ENCODE measurements around the gene KIF1B. TPM values are rescaled to one million over a fixed set of nuclear protein-coding genes. Genes with fewer than 3 reads are reported as not detected.

Gene KIF1B
- total and polyA plus RNA-seq, 2 donors: 5.5 to 6.9 TPM

GRCh38 chr1:10339815-10340214, 129.4 kb downstream of the KIF1B start:
- no peak for DNase-seq (ENCODE audit: low read depth in 6 of 9, low spot score in 9 of 9)
- Histone ChIP-seq H3K36me3 (ENCODE audit: control insufficient read depth in 2 of 2, insufficient read depth in 2 of 2, low read length in 1 of 2) (peaks cover 4 to 9% of the 10 kb centered on the region in 2 donors), H3K9me3 (ENCODE audit: control insufficient read depth in 2 of 2, insufficient read depth in 1 of 2, low read length in 1 of 2) (no peaks in the 10 kb centered on the region), H3K4me3 (ENCODE audit: low read length in 2 of 2) (no peak overlapping the region), H3K27ac (ENCODE audit: low read depth in 1 of 2, low read length in 1 of 2) (no peak overlapping the region), H3K27me3 (ENCODE audit: control insufficient read depth in 2 of 2, insufficient read depth in 1 of 2, low read length in 1 of 2) (no peaks in the 10 kb centered on the region), H3K4me1 (ENCODE audit: control insufficient read depth in 2 of 2, insufficient read depth in 2 of 2, low read length in 2 of 2) (no peaks in the 10 kb centered on the region)
- WGBS: 89% methylated on average over 5 of the region's 5 CpGs

GRCh38 chr1:10340930-10341590, 130.7 kb downstream of the KIF1B start:
- no peaks in the 10 kb centered on the region for H3K27me3 ChIP-seq (ENCODE audit: control insufficient read depth in 2 of 2, insufficient read depth in 1 of 2, low read length in 1 of 2)
- peaks cover 0 to 9% of the 10 kb centered on the region in 2 donors for H3K36me3 ChIP-seq (ENCODE audit: control insufficient read depth in 2 of 2, insufficient read depth in 2 of 2, low read length in 1 of 2)
- no peaks in the 10 kb centered on the region for H3K4me1 ChIP-seq (ENCODE audit: control insufficient read depth in 2 of 2, insufficient read depth in 2 of 2, low read length in 2 of 2)
- H3K4me3 ChIP-seq (ENCODE audit: low read length in 2 of 2): no peak overlapping the region
- DNase-seq (ENCODE audit: low read depth in 6 of 9, low spot score in 9 of 9): no peak
- 95% methylated on average over 2 of the region's 2 CpGs for WGBS
- no peaks in the 10 kb centered on the region for H3K9me3 ChIP-seq (ENCODE audit: control insufficient read depth in 2 of 2, insufficient read depth in 1 of 2, low read length in 1 of 2)
- no peak overlapping the region for H3K27ac ChIP-seq (ENCODE audit: low read depth in 1 of 2, low read length in 1 of 2)

GRCh38 chr1:10347109-10347508, 136.7 kb downstream of the KIF1B start:
- Histone ChIP-seq H3K36me3 (ENCODE audit: control insufficient read depth in 2 of 2, insufficient read depth in 2 of 2, low read length in 1 of 2) (peaks cover 0 to 3% of the 10 kb centered on the region in 2 donors), H3K9me3 (ENCODE audit: control insufficient read depth in 2 of 2, insufficient read depth in 1 of 2, low read length in 1 of 2) (no peaks in the 10 kb centered on the region)
- no peak for DNase-seq (ENCODE audit: low read depth in 6 of 9, low spot score in 9 of 9)

GRCh38 chr1:10353282-10353681, 142.9 kb downstream of the KIF1B start:
- Histone ChIP-seq H3K27ac (ENCODE audit: low read depth in 1 of 2, low read length in 1 of 2) (no peak overlapping the region), H3K4me3 (ENCODE audit: low read length in 2 of 2) (no peak overlapping the region), H3K9me3 (ENCODE audit: control insufficient read depth in 2 of 2, insufficient read depth in 1 of 2, low read length in 1 of 2) (no peaks in the 10 kb centered on the region), H3K27me3 (ENCODE audit: control insufficient read depth in 2 of 2, insufficient read depth in 1 of 2, low read length in 1 of 2) (no peaks in the 10 kb centered on the region), H3K4me1 (ENCODE audit: control insufficient read depth in 2 of 2, insufficient read depth in 2 of 2, low read length in 2 of 2) (no peaks in the 10 kb centered on the region), H3K36me3 (ENCODE audit: control insufficient read depth in 2 of 2, insufficient read depth in 2 of 2, low read length in 1 of 2) (peaks cover 0 to 7% of the 10 kb centered on the region in 2 donors)
- 98% methylated on average over 4 of the region's 4 CpGs for WGBS
- DNase-seq (ENCODE audit: low read depth in 6 of 9, low spot score in 9 of 9): no peak

More at GRCh38 chr1:10347109-10347508, 136.7 kb downstream of the KIF1B start:
- Histone ChIP-seq H3K4me3 (ENCODE audit: low read length in 2 of 2) (no peak overlapping the region), H3K4me1 (ENCODE audit: control insufficient read depth in 2 of 2, insufficient read depth in 2 of 2, low read length in 2 of 2) (no peaks in the 10 kb centered on the region), H3K27me3 (ENCODE audit: control insufficient read depth in 2 of 2, insufficient read depth in 1 of 2, low read length in 1 of 2) (no peaks in the 10 kb centered on the region), H3K27ac (ENCODE audit: low read depth in 1 of 2, low read length in 1 of 2) (no peak overlapping the region)

GRCh38 chr1:10353693-10354092, 143.3 kb downstream of the KIF1B start:
- Histone ChIP-seq H3K4me1 (ENCODE audit: control insufficient read depth in 2 of 2, insufficient read depth in 2 of 2, low read length in 2 of 2) (no peaks in the 10 kb centered on the region), H3K4me3 (ENCODE audit: low read length in 2 of 2) (no peak overlapping the region), H3K9me3 (ENCODE audit: control insufficient read depth in 2 of 2, insufficient read depth in 1 of 2, low read length in 1 of 2) (no peaks in the 10 kb centered on the region), H3K36me3 (ENCODE audit: control insufficient read depth in 2 of 2, insufficient read depth in 2 of 2, low read length in 1 of 2) (peaks cover 0 to 4% of the 10 kb centered on the region in 2 donors), H3K27me3 (ENCODE audit: control insufficient read depth in 2 of 2, insufficient read depth in 1 of 2, low read length in 1 of 2) (no peaks in the 10 kb centered on the region), H3K27ac (ENCODE audit: low read depth in 1 of 2, low read length in 1 of 2) (no peak overlapping the region)
- 93% methylated on average over 2 of the region's 2 CpGs for WGBS
- DNase-seq (ENCODE audit: low read depth in 6 of 9, low spot score in 9 of 9): no peak

GRCh38 chr1:10360045-10360444, 149.7 kb downstream of the KIF1B start:
- H3K36me3 ChIP-seq (ENCODE audit: control insufficient read depth in 2 of 2, insufficient read depth in 2 of 2, low read length in 1 of 2): peaks cover 0 to 3% of the 10 kb centered on the region in 2 donors
- no peak overlapping the region for H3K27ac ChIP-seq (ENCODE audit: low read depth in 1 of 2, low read length in 1 of 2)
- H3K27me3 ChIP-seq (ENCODE audit: control insufficient read depth in 2 of 2, insufficient read depth in 1 of 2, low read length in 1 of 2): no peaks in the 10 kb centered on the region
- H3K9me3 ChIP-seq (ENCODE audit: control insufficient read depth in 2 of 2, insufficient read depth in 1 of 2, low read length in 1 of 2): no peaks in the 10 kb centered on the region
- no peak overlapping the region for H3K4me3 ChIP-seq (ENCODE audit: low read length in 2 of 2)
- DNase-seq (ENCODE audit: low read depth in 6 of 9, low spot score in 9 of 9): no peak
- 94% methylated on average over 1 of the region's 1 CpG for WGBS
- no peaks in the 10 kb centered on the region for H3K4me1 ChIP-seq (ENCODE audit: control insufficient read depth in 2 of 2, insufficient read depth in 2 of 2, low read length in 2 of 2)

- Histone ChIP-seq H3K27me3 (ENCODE audit: control insufficient read depth in 2 of 2, insufficient read depth in 1 of 2, low read length in 1 of 2) (no peaks in the 10 kb centered on the region), H3K27ac (ENCODE audit: low read depth in 1 of 2, low read length in 1 of 2) (no peak overlapping the region), H3K9me3 (ENCODE audit: control insufficient read depth in 2 of 2, insufficient read depth in 1 of 2, low read length in 1 of 2) (no peaks in the 10 kb centered on the region), H3K4me3 (ENCODE audit: low read length in 2 of 2) (no peak overlapping the region), H3K36me3 (ENCODE audit: control insufficient read depth in 2 of 2, insufficient read depth in 2 of 2, low read length in 1 of 2) (peaks cover 6 to 7% of the 10 kb centered on the region in 2 donors), H3K4me1 (ENCODE audit: control insufficient read depth in 2 of 2, insufficient read depth in 2 of 2, low read length in 2 of 2) (no peaks in the 10 kb centered on the region)
- WGBS: 97% methylated on average over 10 of the region's 10 CpGs
- no peak for DNase-seq (ENCODE audit: low read depth in 6 of 9, low spot score in 9 of 9)
These were observed 151.1 kb downstream of the KIF1B start for GRCh38 chr1:10361515-10361914.

GRCh38 chr1:10368194-10368593, 157.8 kb downstream of the KIF1B start:
- Histone ChIP-seq H3K4me1 (ENCODE audit: control insufficient read depth in 2 of 2, insufficient read depth in 2 of 2, low read length in 2 of 2) (no peaks in the 10 kb centered on the region), H3K36me3 (ENCODE audit: control insufficient read depth in 2 of 2, insufficient read depth in 2 of 2, low read length in 1 of 2) (peaks cover 8% of the 10 kb centered on the region in 2 donors), H3K27me3 (ENCODE audit: control insufficient read depth in 2 of 2, insufficient read depth in 1 of 2, low read length in 1 of 2) (no peaks in the 10 kb centered on the region), H3K9me3 (ENCODE audit: control insufficient read depth in 2 of 2, insufficient read depth in 1 of 2, low read length in 1 of 2) (no peaks in the 10 kb centered on the region), H3K4me3 (ENCODE audit: low read length in 2 of 2) (no peak overlapping the region), H3K27ac (ENCODE audit: low read depth in 1 of 2, low read length in 1 of 2) (no peak overlapping the region)
- WGBS: 96% methylated on average over 6 of the region's 6 CpGs
- no peak for DNase-seq (ENCODE audit: low read depth in 6 of 9, low spot score in 9 of 9)

- H3K36me3 ChIP-seq (ENCODE audit: control insufficient read depth in 2 of 2, insufficient read depth in 2 of 2, low read length in 1 of 2): peaks cover 9 to 14% of the 10 kb centered on the region in 2 donors
- no peaks in the 10 kb centered on the region for H3K27me3 ChIP-seq (ENCODE audit: control insufficient read depth in 2 of 2, insufficient read depth in 1 of 2, low read length in 1 of 2)
- H3K4me1 ChIP-seq (ENCODE audit: control insufficient read depth in 2 of 2, insufficient read depth in 2 of 2, low read length in 2 of 2): peaks cover 0 to 6% of the 10 kb centered on the region in 2 donors
- H3K9me3 ChIP-seq (ENCODE audit: control insufficient read depth in 2 of 2, insufficient read depth in 1 of 2, low read length in 1 of 2): no peaks in the 10 kb centered on the region
- no peak overlapping the region for H3K27ac ChIP-seq (ENCODE audit: low read depth in 1 of 2, low read length in 1 of 2)
- DNase-seq (ENCODE audit: low read depth in 6 of 9, low spot score in 9 of 9): no peak
- 96% methylated on average over 8 of the region's 8 CpGs for WGBS
- no peak overlapping the region for H3K4me3 ChIP-seq (ENCODE audit: low read length in 2 of 2)
These were observed 164.1 kb downstream of the KIF1B start for GRCh38 chr1:10374442-10374860.

Data from thymus (tissue), 11 donors.